ENCODE data around the gene CLN5.
"Not testable (repeated sequence)": the region's sequence is repeated elsewhere in the genome, so short reads cannot be mapped to it uniquely, and the experiment has no call there.

The CLN5 gene

GRCh38 chr13:76953968-76954367, 37.9 kb upstream of the CLN5 start:
- no peak for TF ChIP-seq CTCF (IDR thresholded peaks at IDR 0.05; ENCODE audit: extremely low read depth, insufficient read depth, missing control alignments)
- no peak for DNase-seq (ENCODE audit: low spot score)
- in situ Hi-C loops (cut with MboI; ENCODE audit: low pct_unique_long_range_greater_than_20kb, low sequenced_read_pairs, unreplicated experiment), result no loop called here

GRCh38 chr13:76954538-76954937, 37.3 kb upstream of the CLN5 start:
- no peak for DNase-seq (ENCODE audit: low spot score)
- no peak for TF ChIP-seq CTCF (IDR thresholded peaks at IDR 0.05; ENCODE audit: extremely low read depth, insufficient read depth, missing control alignments)
- in situ Hi-C loops (cut with MboI; ENCODE audit: low pct_unique_long_range_greater_than_20kb, low sequenced_read_pairs, unreplicated experiment), result no loop called here

- TF ChIP-seq CTCF (IDR thresholded peaks at IDR 0.05; ENCODE audit: extremely low read depth, insufficient read depth, missing control alignments), result no peak
- in situ Hi-C loops (cut with MboI; ENCODE audit: low pct_unique_long_range_greater_than_20kb, low sequenced_read_pairs, unreplicated experiment), result no loop called here
Observed at GRCh38 chr13:76955193-76955592, 36.7 kb upstream of the CLN5 start.

GRCh38 chr13:76955661-76956060, 36.2 kb upstream of the CLN5 start:
- no peak for TF ChIP-seq CTCF (IDR thresholded peaks at IDR 0.05; ENCODE audit: extremely low read depth, insufficient read depth, missing control alignments)
- no peak for DNase-seq (ENCODE audit: low spot score)
- in situ Hi-C loops (cut with MboI; ENCODE audit: low pct_unique_long_range_greater_than_20kb, low sequenced_read_pairs, unreplicated experiment), result no loop called here

More at GRCh38 chr13:76955193-76955592, 36.7 kb upstream of the CLN5 start:
- no peak for DNase-seq (ENCODE audit: low spot score)

GRCh38 chr13:76958841-76959432, 32.9 kb upstream of the CLN5 start:
- TF ChIP-seq CTCF (IDR thresholded peaks at IDR 0.05; ENCODE audit: extremely low read depth, insufficient read depth, missing control alignments), result no peak
- no peak for DNase-seq (ENCODE audit: low spot score)
- in situ Hi-C loops (cut with MboI; ENCODE audit: low pct_unique_long_range_greater_than_20kb, low sequenced_read_pairs, unreplicated experiment), result no loop called here

- in situ Hi-C loops (cut with MboI; ENCODE audit: low pct_unique_long_range_greater_than_20kb, low sequenced_read_pairs, unreplicated experiment); DNase-seq (ENCODE audit: low spot score): not testable (repeated sequence)
Observed at GRCh38 chr13:76959734-76960133, 32.1 kb upstream of the CLN5 start.

GRCh38 chr13:76965759-76966421, 26.0 kb upstream of the CLN5 start:
- in situ Hi-C loops (cut with MboI; ENCODE audit: low pct_unique_long_range_greater_than_20kb, low sequenced_read_pairs, unreplicated experiment), result no loop called here
- TF ChIP-seq CTCF (IDR thresholded peaks at IDR 0.05; ENCODE audit: extremely low read depth, insufficient read depth, missing control alignments), result no peak
- DNase-seq (ENCODE audit: low spot score), result no peak

All from GM13977 (cell line).